ENCODE data around the gene AHR. TPM values are rescaled to one million over a fixed set of nuclear protein-coding genes. Genes with fewer than 3 reads are reported as not detected.

The AHR gene
- total RNA-seq, 1 experiment from 2014 or later = 6.1 TPM

GRCh38 chr7:17319164-17320101 is 21.0 kb downstream of the AHR start:
- H2BK12ac ChIP-seq (ENCODE audit: insufficient read length, low read depth, low read length) = no peak overlapping the region
- H3K9ac ChIP-seq (ENCODE audit: extremely low read depth, insufficient read length, low read length) = no peak overlapping the region
- no peaks in the 10 kb centered on the region for H3K23me2 ChIP-seq (ENCODE audit: insufficient read length, low read depth, low read length, poor library complexity, severe bottlenecking)
- WGBS (ENCODE audit: extremely low coverage, insufficient read length, low lambda C conversion rate) = no CpG with 5 or more reads among the region's 4 CpGs
- no peak overlapping the region for H2BK20ac ChIP-seq (ENCODE audit: low read depth, low read length, poor library complexity, severe bottlenecking)
- Mint-ChIP-seq H3K27ac (no peak overlapping the region; a peak in 1 of 7 replicates), H3K27me3 (ENCODE audit: low read depth) (no peaks in the 10 kb centered on the region), H3K9me3 (no peaks in the 10 kb centered on the region), H3K4me3 (no peak overlapping the region), H3K36me3 (ENCODE audit: insufficient read depth in 1 of 3, low read depth in 3 of 3) (peaks cover 0 to 6% (median 0%) of the 10 kb centered on the region in 3 experiments; a peak in 2 of 7 replicates), H3K4me1 (peaks cover 25 to 30% of the 10 kb centered on the region in 2 experiments)
- H4K8ac ChIP-seq (replicated peaks; ENCODE audit: insufficient read length, low read depth, low read length) = no peak overlapping the region
- H3K79me1 ChIP-seq (ENCODE audit: insufficient read depth, low read depth, low read length, poor library complexity, severe bottlenecking) = no peaks in the 10 kb centered on the region
- H2BK15ac ChIP-seq (ENCODE audit: low read depth, low read length) = no peak overlapping the region
- TF ChIP-seq CTCF (conservative IDR thresholded peaks at IDR 0.05) = no peak
- H2BK5ac ChIP-seq (ENCODE audit: insufficient read length, low read length) = no peak overlapping the region
- no peaks in the 10 kb centered on the region for H3K9me3 ChIP-seq (ENCODE audit: control insufficient read depth, low read depth, low read length)
- no peaks in the 10 kb centered on the region for H3K27me3 ChIP-seq (ENCODE audit: insufficient read depth, low read length)
- no peak overlapping the region for H3K56ac ChIP-seq (ENCODE audit: insufficient read length, low read depth, low read length)
- H3K4me1 ChIP-seq (ENCODE audit: insufficient read depth, low read length) = no peaks in the 10 kb centered on the region; the same call in 1 of the 2 replicates
- no peak overlapping the region for H3K4ac ChIP-seq (ENCODE audit: low read depth, low read length)
- no peak for DNase-seq
- H4K91ac ChIP-seq (ENCODE audit: insufficient read length, low read depth, low read length) = no peak overlapping the region
- H3K79me2 ChIP-seq (ENCODE audit: insufficient read depth, low read length) = no peaks in the 10 kb centered on the region; the same call in 1 of the 2 replicates
- no peak overlapping the region for H2BK120ac ChIP-seq (ENCODE audit: low read depth, low read length, poor library complexity, severe bottlenecking)
- no peak overlapping the region for H3T11ph ChIP-seq (ENCODE audit: low read length)
- no peak overlapping the region for H2AK5ac ChIP-seq (ENCODE audit: insufficient read length, low read length)
- H4K20me1 ChIP-seq (ENCODE audit: control insufficient read depth, insufficient read depth, insufficient read length) = no peaks in the 10 kb centered on the region
- H3K23ac ChIP-seq (ENCODE audit: insufficient read length, low read depth, low read length) = no peak overlapping the region
- H3K27ac ChIP-seq (ENCODE audit: insufficient read length, low read depth, low read length) = no peak overlapping the region
- H2AFZ ChIP-seq (ENCODE audit: low read length) = no peak overlapping the region
- no peak overlapping the region for H3K14ac ChIP-seq (ENCODE audit: insufficient read depth, low read length)
- no peak overlapping the region for H4K5ac ChIP-seq (ENCODE audit: insufficient read length, low read depth, low read length)
- no peak overlapping the region for H3K18ac ChIP-seq (ENCODE audit: insufficient read length, low read depth, low read length)
- H3K4me2 ChIP-seq (ENCODE audit: insufficient read depth, insufficient read length, low read length) = no peak overlapping the region

Data from H9 (cell line).